ENCODE results near the gene IPPK.
"Not testable (repeated sequence)": the region's sequence is repeated elsewhere in the genome, so short reads cannot be mapped to it uniquely, and the experiment has no call there.

GRCh38 chr9:92571871-92572270 lies 98.1 kb downstream of the IPPK start:
- not testable (repeated sequence) for TF ChIP-seq EZH2 (IDR thresholded peaks at IDR 0.05; ENCODE audit: insufficient read depth, poor library complexity, severe bottlenecking); EZH2phosphoT487 (IDR thresholded peaks at IDR 0.05; ENCODE audit: insufficient read depth, low read depth)

All from GM23248 (cell line).